GM18909 (cell line): ENCODE data around the gene DLX1.

ENCODE experiments used
- ATAC-seq: cut with Tn5 transposase; IDR thresholded peaks from one replicate; pipeline ENCODE4 v1.9.1; 2021; ENCODE audit warnings: mild to moderate bottlenecking; ENCODE audit not compliant: unreplicated experiment, poor library complexity

Gene DLX1

GRCh38 chr2:172096626-172097547, 11.6 kb downstream of the DLX1 start:
- ATAC-seq: no peak

GRCh38 chr2:172097557-172098131, 12.3 kb downstream of the DLX1 start:
- no peak for ATAC-seq

GRCh38 chr2:172098287-172098649, 13.0 kb downstream of the DLX1 start:
- ATAC-seq: no peak

GRCh38 chr2:172098650-172099471, 13.6 kb downstream of the DLX1 start:
- ATAC-seq: no peak

GRCh38 chr2:172099472-172100079, 14.3 kb downstream of the DLX1 start:
- no peak for ATAC-seq

GRCh38 chr2:172100080-172100934, 15.0 kb downstream of the DLX1 start:
- no peak for ATAC-seq

- no peak for ATAC-seq
These were observed 15.9 kb downstream of the DLX1 start for GRCh38 chr2:172100935-172101820.

GRCh38 chr2:172101821-172102390, 16.6 kb downstream of the DLX1 start:
- ATAC-seq: no peak

GRCh38 chr2:172102391-172103359, 17.4 kb downstream of the DLX1 start, which contains the start of gene DLX2:
Gene DLX2, minus strand, starts transcription at chr2:172102900. Its CDS starts 362 bp downstream, at chr2:172102538.
- ATAC-seq: peak; percentile 72

GRCh38 chr2:172103471-172104272, 18.4 kb downstream of the DLX1 start:
- no peak for ATAC-seq

GRCh38 chr2:172105471-172106107, 20.3 kb downstream of the DLX1 start:
- no peak for ATAC-seq

GRCh38 chr2:172106108-172106961, 21.0 kb downstream of the DLX1 start:
- no peak for ATAC-seq

- ATAC-seq: no peak
These were observed 22.6 kb downstream of the DLX1 start for GRCh38 chr2:172107690-172108586.

- ATAC-seq: no peak
These were observed 23.3 kb downstream of the DLX1 start for GRCh38 chr2:172108587-172108930.
